HG03354 (cell line): ENCODE data around the gene RAMP1.

Source experiments
- ATAC-seq: cut with Tn5 transposase; IDR thresholded peaks from one replicate; pipeline ENCODE4 v1.9.1; 2021; ENCODE audit warnings: mild to moderate bottlenecking; ENCODE audit not compliant: unreplicated experiment, poor library complexity, severe bottlenecking

The RAMP1 gene

GRCh38 chr2:237889811-237890210, 30.4 kb downstream of the RAMP1 start:
- no peak for ATAC-seq

- ATAC-seq: no peak
Measured at GRCh38 chr2:237892478-237892877, 33.1 kb downstream of the RAMP1 start.

- no peak for ATAC-seq
Measured at GRCh38 chr2:237892984-237893595, 33.7 kb downstream of the RAMP1 start.

- no peak for ATAC-seq
Measured at GRCh38 chr2:237894396-237894979, 35.1 kb downstream of the RAMP1 start.

GRCh38 chr2:237894986-237895543, 35.6 kb downstream of the RAMP1 start:
- ATAC-seq: no peak

- no peak for ATAC-seq
Measured at GRCh38 chr2:237895544-237896506, 36.4 kb downstream of the RAMP1 start.

- ATAC-seq: no peak
Measured at GRCh38 chr2:237896507-237896892, 37.1 kb downstream of the RAMP1 start.

- no peak for ATAC-seq
Measured at GRCh38 chr2:237896956-237897355, 37.5 kb downstream of the RAMP1 start.

- no peak for ATAC-seq
Measured at GRCh38 chr2:237898057-237898414, 38.6 kb downstream of the RAMP1 start.

- no peak for ATAC-seq
Measured at GRCh38 chr2:237900891-237901831, 41.7 kb downstream of the RAMP1 start.

GRCh38 chr2:237901932-237902850, 42.8 kb downstream of the RAMP1 start:
- no peak for ATAC-seq

GRCh38 chr2:237904831-237905599, 45.6 kb downstream of the RAMP1 start:
- ATAC-seq: no peak

GRCh38 chr2:237907144-237907543, 47.7 kb downstream of the RAMP1 start:
- no peak for ATAC-seq

GRCh38 chr2:237909075-237909695, 49.8 kb downstream of the RAMP1 start:
- no peak for ATAC-seq

GRCh38 chr2:237909801-237910475, 50.5 kb downstream of the RAMP1 start:
- ATAC-seq: no peak

- no peak for ATAC-seq
Measured at GRCh38 chr2:237910576-237911362, 51.3 kb downstream of the RAMP1 start.
